Measurements from ENCODE around the gene GALNTL6. TPM values are rescaled to one million over a fixed set of nuclear protein-coding genes. Genes with fewer than 3 reads are reported as not detected.

The GALNTL6 gene
- total RNA-seq, 1 experiment from 2014 or later = not detected

DNA sequence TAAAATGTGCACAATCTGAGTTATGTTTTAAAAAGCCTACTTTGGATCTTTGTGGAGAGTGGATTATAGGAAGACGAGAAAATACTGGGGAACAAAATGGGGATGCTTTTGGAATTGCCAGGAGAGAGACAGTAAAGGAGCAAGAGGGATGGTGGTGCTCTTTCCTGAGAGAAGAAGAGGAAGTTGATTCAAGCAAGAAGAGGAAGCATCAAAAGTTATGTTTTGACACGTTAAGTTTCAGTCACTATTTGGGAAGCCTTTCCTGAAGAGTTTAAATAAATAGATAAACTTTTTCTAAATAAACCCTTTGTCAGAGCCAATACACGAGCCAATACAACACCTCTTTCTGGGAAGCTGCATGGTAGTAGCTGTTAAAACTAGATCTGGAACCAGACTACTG is 394.1 kb downstream of the GALNTL6 start:
- Mint-ChIP-seq H3K4me3 (no peak overlapping the region), H3K36me3 (ENCODE audit: insufficient read depth in 1 of 3, low read depth in 3 of 3) (no peaks in the 10 kb centered on the region), H3K27me3 (ENCODE audit: low read depth) (no peaks in the 10 kb centered on the region), H3K9me3 (no peaks in the 10 kb centered on the region), H3K4me1 (no peaks in the 10 kb centered on the region), H3K27ac (no peak overlapping the region)
- Histone ChIP-seq H3K4me1 (ENCODE audit: insufficient read depth, low read length) (no peaks in the 10 kb centered on the region), H3K4ac (ENCODE audit: low read depth, low read length) (no peak overlapping the region), H3K79me2 (ENCODE audit: insufficient read depth, low read length) (no peaks in the 10 kb centered on the region), H3K9me3 (ENCODE audit: control insufficient read depth, low read depth, low read length) (no peaks in the 10 kb centered on the region), H2BK120ac (ENCODE audit: low read depth, low read length, poor library complexity, severe bottlenecking) (no peak overlapping the region), H3K4me2 (ENCODE audit: insufficient read depth, insufficient read length, low read length) (no peak overlapping the region), H3K56ac (ENCODE audit: insufficient read length, low read depth, low read length) (no peak overlapping the region), H2BK12ac (ENCODE audit: insufficient read length, low read depth, low read length) (no peak overlapping the region), H3K18ac (ENCODE audit: insufficient read length, low read depth, low read length) (no peak overlapping the region), H2BK5ac (ENCODE audit: insufficient read length, low read length) (no peak overlapping the region), H2AFZ (ENCODE audit: low read length) (no peak overlapping the region), H2AK5ac (ENCODE audit: insufficient read length, low read length) (no peak overlapping the region), H3K23me2 (ENCODE audit: insufficient read length, low read depth, low read length, poor library complexity, severe bottlenecking) (no peaks in the 10 kb centered on the region), H3K27me3 (ENCODE audit: insufficient read depth, low read length) (no peaks in the 10 kb centered on the region), H3K27ac (ENCODE audit: insufficient read length, low read depth, low read length) (no peak overlapping the region), H4K5ac (ENCODE audit: insufficient read length, low read depth, low read length) (no peak overlapping the region), H2BK15ac (ENCODE audit: low read depth, low read length) (no peak overlapping the region), H4K20me1 (ENCODE audit: control insufficient read depth, insufficient read depth, insufficient read length) (no peaks in the 10 kb centered on the region), H4K91ac (ENCODE audit: insufficient read length, low read depth, low read length) (no peak overlapping the region), H3K23ac (ENCODE audit: insufficient read length, low read depth, low read length) (no peak overlapping the region), H3K14ac (ENCODE audit: insufficient read depth, low read length) (no peak overlapping the region), H3K79me1 (ENCODE audit: insufficient read depth, low read depth, low read length, poor library complexity, severe bottlenecking) (no peaks in the 10 kb centered on the region), H3K9ac (ENCODE audit: extremely low read depth, insufficient read length, low read length) (no peak overlapping the region), H2BK20ac (ENCODE audit: low read depth, low read length, poor library complexity, severe bottlenecking) (no peak overlapping the region), H4K8ac (replicated peaks; ENCODE audit: insufficient read length, low read depth, low read length) (no peak overlapping the region), H3T11ph (ENCODE audit: low read length) (no peak overlapping the region)
- WGBS (ENCODE audit: extremely low coverage, insufficient read length, low lambda C conversion rate) = no CpG with 5 or more reads among the region's 3 CpGs
- no peak for DNase-seq
- TF ChIP-seq CTCF (conservative IDR thresholded peaks at IDR 0.05) = no peak
